GM19328 (cell line): ENCODE measurements around the gene PEAK1.

Experiments used
- ATAC-seq: cut with Tn5 transposase; IDR thresholded peaks from one replicate; pipeline ENCODE4 v1.9.1; 2021; ENCODE audit warnings: mild to moderate bottlenecking, moderate library complexity; ENCODE audit not compliant: unreplicated experiment

PEAK1 gene

GRCh38 chr15:77144492-77145070 lies 275.3 kb downstream of the PEAK1 start:
- ATAC-seq, result no peak

- no peak for ATAC-seq
These were observed 275.9 kb downstream of the PEAK1 start for GRCh38 chr15:77144026-77144425.

- no peak for ATAC-seq
These were observed 276.3 kb downstream of the PEAK1 start for GRCh38 chr15:77143616-77144015.

GRCh38 chr15:77143191-77143590 lies 276.7 kb downstream of the PEAK1 start:
- no peak for ATAC-seq

- ATAC-seq, result no peak
These were observed 279.7 kb downstream of the PEAK1 start for GRCh38 chr15:77140220-77140619.

- ATAC-seq, result no peak
These were observed 280.6 kb downstream of the PEAK1 start for GRCh38 chr15:77139312-77139711.

GRCh38 chr15:77138167-77138522 lies 281.8 kb downstream of the PEAK1 start:
- ATAC-seq, result no peak

- no peak for ATAC-seq
These were observed 284.7 kb downstream of the PEAK1 start for GRCh38 chr15:77135181-77135580.

- no peak for ATAC-seq
These were observed 289.5 kb downstream of the PEAK1 start for GRCh38 chr15:77130315-77130930.

GRCh38 chr15:77127626-77128025 lies 292.3 kb downstream of the PEAK1 start:
- ATAC-seq, result no peak

GRCh38 chr15:77126529-77127326 lies 293.2 kb downstream of the PEAK1 start:
- no peak for ATAC-seq

- no peak for ATAC-seq
These were observed 296.1 kb downstream of the PEAK1 start for GRCh38 chr15:77123854-77124253.

- ATAC-seq, result no peak
These were observed 297.3 kb downstream of the PEAK1 start for GRCh38 chr15:77122576-77122975.

GRCh38 chr15:77121599-77121998 lies 298.3 kb downstream of the PEAK1 start:
- ATAC-seq, result no peak

- ATAC-seq, result no peak
These were observed 299.3 kb downstream of the PEAK1 start for GRCh38 chr15:77120576-77120975.

- no peak for ATAC-seq
These were observed 300.5 kb downstream of the PEAK1 start for GRCh38 chr15:77119446-77119845.

GRCh38 chr15:77118882-77119321 lies 301.0 kb downstream of the PEAK1 start:
- ATAC-seq, result no peak

- ATAC-seq, result no peak
These were observed 304.7 kb downstream of the PEAK1 start for GRCh38 chr15:77115179-77115578.

GRCh38 chr15:77112838-77113504 lies 306.9 kb downstream of the PEAK1 start:
- ATAC-seq, result no peak

- no peak for ATAC-seq
These were observed 308.1 kb downstream of the PEAK1 start for GRCh38 chr15:77111789-77112188.

- ATAC-seq, result no peak
These were observed 312.2 kb downstream of the PEAK1 start for GRCh38 chr15:77107531-77108355.
